B cell (primary cell): ENCODE measurements around the gene CNST.

Experiments used
- CTCF ChIP-seq: fragments of 200-600 bp; IDR thresholded peaks from one replicate; pipeline ENCODE4 v1.8.0; 2022; ENCODE audit warnings: antibody characterized with exemption, mild to moderate bottlenecking
- EZH2 ChIP-seq: IDR thresholded peaks from 2 replicates; pipeline ENCODE4 v1.6.1; 2012; ENCODE audit warnings: borderline replicate concordance, low read depth, mild to moderate bottlenecking, moderate library complexity, low read length; ENCODE audit not compliant: insufficient read depth, poor library complexity, severe bottlenecking

GRCh38 chr1:246703581-246703980 lies 137.3 kb downstream of the CNST start:
- TF ChIP-seq CTCF (no peak), EZH2 (no peak)
